ENCODE measurements around the gene RBM33. TPM values are rescaled to one million over a fixed set of nuclear protein-coding genes. Genes with fewer than 3 reads are reported as not detected.

The RBM33 gene
- total and polyA plus RNA-seq, 2 of the 8 experiments (the other 6 are each of a cell fraction or from before 2014, with no cell fraction given): 16.5 to 64.6 TPM

Other genes with a start within 250 kb of the RBM33 start
- gene EN2, start 186.5 kb upstream of the RBM33 start, total RNA-seq (2021; fragmentation: NEBNext Ultra II Directional; extraction: Animal tissue kit (Norgen Biotek cat#: 25700)): not detected in 2 replicates
- 0.03 TPM in 1 of 2 replicates, not detected in the other for gene EN2, start 186.5 kb upstream of the RBM33 start, polyA plus RNA-seq (2011; rRNA removed)
- gene CNPY1, start 98.1 kb upstream of the RBM33 start, total RNA-seq (2021; fragmentation: NEBNext Ultra II Directional; extraction: Animal tissue kit (Norgen Biotek cat#: 25700)): not detected in 2 replicates
- gene CNPY1, start 98.1 kb upstream of the RBM33 start, polyA plus RNA-seq (2011; rRNA removed): not detected in 2 replicates
- not detected in 2 replicates for gene SHH, start 167.8 kb downstream of the RBM33 start, total RNA-seq (2021; fragmentation: NEBNext Ultra II Directional; extraction: Animal tissue kit (Norgen Biotek cat#: 25700))
- not detected in 2 replicates for gene SHH, start 167.8 kb downstream of the RBM33 start, polyA plus RNA-seq (2011; rRNA removed)